MCF 10A (cell line): Measurements from ENCODE around the gene COL4A1. TPM values are rescaled to one million over a fixed set of nuclear protein-coding genes. Genes with fewer than 3 reads are reported as not detected.

Experiments
- BruUV-seq: library from RNA; stranded (reverse); fragments of 400-500 nt; replicated peaks from 2 replicates; lab custom pipeline; 2021; lab: Mats Ljungman, UMichigan
- CTCF ChIA-PET: fragments of 300-600 bp; sonication (Branson Sonifier 250); formaldehyde crosslinking; extraction: SDS; loops from one replicate; lab custom pipeline; 2021; ENCODE audit warnings: antibody characterized with exemption, inconsistent platforms; lab: Yijun Ruan, JAX
- POLR2A ChIA-PET: fragments of 300-600, 350-650 bp; sonication (Branson Sonifier 250); formaldehyde crosslinking; extraction: SDS; loops from one replicate; lab custom pipeline; 2020; ENCODE audit warnings: antibody characterized with exemption, inconsistent platforms; lab: Yijun Ruan, JAX
- DNase-seq: peaks from one replicate; pipeline ENCODE4 v3.0.0-alpha.2; 2018; ENCODE audit not compliant: unreplicated experiment
- H3K27ac Mint-ChIP-seq: one replicate; pipeline ENCODE4 v1.8.0; 2022; ENCODE audit warnings: mild to moderate bottlenecking, low read depth, mixed read lengths; ENCODE audit not compliant: unreplicated experiment
- H3K27me3 Mint-ChIP-seq: one replicate; pipeline ENCODE4 v1.8.0; 2022; ENCODE audit warnings: mixed read lengths; ENCODE audit not compliant: insufficient read depth, unreplicated experiment
- H3K36me3 Mint-ChIP-seq: one replicate; pipeline ENCODE4 v1.8.0; 2022; ENCODE audit warnings: mild to moderate bottlenecking, moderate library complexity, mixed read lengths; ENCODE audit not compliant: insufficient read depth, unreplicated experiment
- H3K4me1 Mint-ChIP-seq: one replicate; pipeline ENCODE4 v1.8.0; 2022; ENCODE audit warnings: mixed read lengths; ENCODE audit not compliant: insufficient read depth, unreplicated experiment
- H3K4me3 Mint-ChIP-seq: one replicate; pipeline ENCODE4 v1.8.0; 2022; ENCODE audit warnings: mild to moderate bottlenecking, moderate library complexity, mixed read lengths; ENCODE audit not compliant: unreplicated experiment
- H3K9me3 Mint-ChIP-seq: one replicate; pipeline ENCODE4 v1.8.0; 2022; ENCODE audit warnings: mixed read lengths; ENCODE audit not compliant: unreplicated experiment
- CTCF ChIP-seq: fragments of 200-600 bp; IDR thresholded peaks from one replicate; pipeline ENCODE4 v1.8.0; 2022; ENCODE audit warnings: antibody characterized with exemption, mild to moderate bottlenecking; ENCODE audit not compliant: unreplicated experiment
- intact Hi-C: fragments of 100-400 bp; cut with micrococcal nuclease; formaldehyde crosslinking; loops from 2 replicates; pipeline ENCODE4 v1.14.1; 2022
- total RNA-seq: library from RNA; stranded (reverse); gene quantifications from 2 replicates; pipeline ENCODE4 v1.2.3, GENCODE V29; 2022

COL4A1 gene
- total RNA-seq, 1 experiment from 2014 or later = 42.1 TPM

- no peaks in the 10 kb centered on the region for H3K4me1 Mint-ChIP-seq
- ChIA-PET POLR2A (interaction anchor here (0.8 kb wide), 1 partner anchor 197 kb away, joined by 3 read pairs; no protein-coding TSS in a partner anchor), CTCF (interaction anchor here (0.5 to 6.2 kb wide), 4 partner anchors 9 to 192 kb away, joined by 3 to 32 read pairs (median 3); no protein-coding TSS in a partner anchor)
- H3K27me3 Mint-ChIP-seq = no peaks in the 10 kb centered on the region
- DNase-seq = no peak
- H3K36me3 Mint-ChIP-seq = no peaks in the 10 kb centered on the region
- no peaks in the 10 kb centered on the region for H3K9me3 Mint-ChIP-seq
- H3K27ac Mint-ChIP-seq = no peak overlapping the region
- TF ChIP-seq CTCF = no peak
- BruUV-seq = no TSS peak
- no peak overlapping the region for H3K4me3 Mint-ChIP-seq
- intact Hi-C loops = no loop called here
Measured at GRCh38 chr13:110218581-110219201, 88.3 kb downstream of the COL4A1 start.

DNA sequence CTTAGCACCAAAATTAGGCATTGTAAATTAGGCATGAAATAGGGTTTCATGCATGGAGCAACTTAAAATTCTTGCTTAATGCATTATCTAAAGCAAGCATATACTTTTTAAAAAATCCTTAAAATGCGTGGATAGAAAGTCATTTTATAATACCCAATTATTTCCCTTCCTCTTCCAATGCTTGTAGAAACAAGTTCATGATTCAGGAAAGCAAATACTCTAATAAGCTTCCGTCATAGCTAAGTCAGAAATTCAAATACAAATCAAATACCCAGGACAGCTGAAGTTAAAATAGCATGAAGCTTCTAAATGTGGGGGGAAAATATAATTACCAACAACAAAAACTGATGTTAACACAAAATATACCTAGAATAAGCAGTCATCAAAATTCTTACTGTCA is 89.1 kb downstream of the COL4A1 start:
- Mint-ChIP-seq H3K4me3 (no peak overlapping the region), H3K9me3 (no peaks in the 10 kb centered on the region), H3K27ac (no peak overlapping the region), H3K27me3 (no peaks in the 10 kb centered on the region), H3K36me3 (no peaks in the 10 kb centered on the region), H3K4me1 (no peaks in the 10 kb centered on the region)
- BruUV-seq = no TSS peak
- intact Hi-C loops = no loop called here
- ChIA-PET CTCF (interaction anchor here (1.0 to 1.7 kb wide), 3 partner anchors 8 to 226 kb away, joined by 3 to 5 read pairs (median 3); no protein-coding TSS in a partner anchor), POLR2A (no interaction called here)
- no peak for DNase-seq
- no peak for TF ChIP-seq CTCF

GRCh38 chr13:110217085-110217484 is 89.9 kb downstream of the COL4A1 start:
- no peaks in the 10 kb centered on the region for H3K36me3 Mint-ChIP-seq
- no peak overlapping the region for H3K27ac Mint-ChIP-seq
- no peaks in the 10 kb centered on the region for H3K27me3 Mint-ChIP-seq
- H3K4me1 Mint-ChIP-seq = no peaks in the 10 kb centered on the region
- DNase-seq = no peak
- ChIA-PET POLR2A (no interaction called here), CTCF (interaction anchor here (0.5 to 1.7 kb wide), 6 partner anchors 8 to 981 kb away, joined by 3 to 5 read pairs (median 3); no protein-coding TSS in a partner anchor)
- intact Hi-C loops = no loop called here
- H3K4me3 Mint-ChIP-seq = no peak overlapping the region
- no TSS peak for BruUV-seq
- no peak for TF ChIP-seq CTCF
- H3K9me3 Mint-ChIP-seq = no peaks in the 10 kb centered on the region

- TF ChIP-seq CTCF = no peak
- no peak for DNase-seq
- Mint-ChIP-seq H3K27ac (no peak overlapping the region), H3K27me3 (no peaks in the 10 kb centered on the region), H3K4me1 (no peaks in the 10 kb centered on the region), H3K36me3 (no peaks in the 10 kb centered on the region), H3K9me3 (no peaks in the 10 kb centered on the region), H3K4me3 (no peak overlapping the region)
- BruUV-seq = no TSS peak
- intact Hi-C loops = no loop called here
- CTCF ChIA-PET = interaction anchor here (0.7 to 1.7 kb wide), 4 partner anchors 195 to 228 kb away, joined by 3 to 5 read pairs (median 4); no protein-coding TSS in a partner anchor
- POLR2A ChIA-PET = no interaction called here
Measured at GRCh38 chr13:110216398-110217041, 90.4 kb downstream of the COL4A1 start.
